ENCODE measurements around the gene IDS. TPM values are rescaled to one million over a fixed set of nuclear protein-coding genes. Genes with fewer than 3 reads are reported as not detected.

Gene IDS
- total RNA-seq, 4 donors from 2014 or later: 55.8 to 73.1 (median 56.8) TPM

DNA sequence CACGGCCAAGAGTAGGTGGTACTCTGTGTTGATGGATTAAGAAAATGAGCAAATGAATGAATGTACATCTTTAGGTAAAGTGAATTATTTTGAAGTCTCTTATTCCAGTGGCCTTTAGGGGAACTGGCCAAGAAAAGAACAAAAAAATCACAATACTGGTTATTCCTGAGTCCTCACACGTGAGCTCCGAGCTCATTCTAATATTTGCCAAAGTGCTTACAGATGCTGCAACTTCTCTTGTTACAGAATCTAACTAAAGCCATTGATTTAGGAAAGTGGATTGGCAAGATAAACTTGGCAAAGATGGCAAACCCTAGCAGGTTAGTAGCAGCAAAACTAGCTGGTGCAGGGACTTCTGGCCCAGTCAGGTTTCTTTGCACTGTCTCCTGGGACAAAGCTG, 37.6 kb downstream of the IDS start:
- TF ChIP-seq, protein P1, sequence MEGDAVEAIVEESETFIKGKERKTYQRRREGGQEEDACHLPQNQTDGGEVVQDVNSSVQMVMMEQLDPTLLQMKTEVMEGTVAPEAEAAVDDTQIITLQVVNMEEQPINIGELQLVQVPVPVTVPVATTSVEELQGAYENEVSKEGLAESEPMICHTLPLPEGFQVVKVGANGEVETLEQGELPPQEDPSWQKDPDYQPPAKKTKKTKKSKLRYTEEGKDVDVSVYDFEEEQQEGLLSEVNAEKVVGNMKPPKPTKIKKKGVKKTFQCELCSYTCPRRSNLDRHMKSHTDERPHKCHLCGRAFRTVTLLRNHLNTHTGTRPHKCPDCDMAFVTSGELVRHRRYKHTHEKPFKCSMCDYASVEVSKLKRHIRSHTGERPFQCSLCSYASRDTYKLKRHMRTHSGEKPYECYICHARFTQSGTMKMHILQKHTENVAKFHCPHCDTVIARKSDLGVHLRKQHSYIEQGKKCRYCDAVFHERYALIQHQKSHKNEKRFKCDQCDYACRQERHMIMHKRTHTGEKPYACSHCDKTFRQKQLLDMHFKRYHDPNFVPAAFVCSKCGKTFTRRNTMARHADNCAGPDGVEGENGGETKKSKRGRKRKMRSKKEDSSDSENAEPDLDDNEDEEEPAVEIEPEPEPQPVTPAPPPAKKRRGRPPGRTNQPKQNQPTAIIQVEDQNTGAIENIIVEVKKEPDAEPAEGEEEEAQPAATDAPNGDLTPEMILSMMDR (IDR thresholded peaks at IDR 0.05; ENCODE audit: low read depth): no peak

DNA sequence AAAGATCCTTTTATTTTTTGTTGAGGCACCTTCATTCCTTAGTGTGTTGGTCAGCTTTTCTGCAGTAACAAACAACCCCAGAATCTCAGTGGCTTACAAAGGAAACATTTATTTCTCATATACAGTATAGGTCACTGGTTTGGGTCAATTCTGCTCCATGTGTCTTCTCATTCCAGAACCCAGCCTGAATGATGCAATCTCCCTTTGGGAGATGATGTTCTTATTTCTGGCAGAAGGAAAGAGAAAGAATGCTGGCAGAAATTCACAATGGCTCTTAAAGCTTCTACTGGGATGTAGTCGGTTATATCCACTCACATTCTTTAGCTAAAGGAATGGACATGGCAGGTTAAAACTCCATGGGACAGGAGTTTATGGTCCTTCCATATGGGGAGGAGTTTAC, 42.3 kb downstream of the IDS start:
- TF ChIP-seq, protein P1 (IDR thresholded peaks at IDR 0.05; ENCODE audit: low read depth): no peak

DNA sequence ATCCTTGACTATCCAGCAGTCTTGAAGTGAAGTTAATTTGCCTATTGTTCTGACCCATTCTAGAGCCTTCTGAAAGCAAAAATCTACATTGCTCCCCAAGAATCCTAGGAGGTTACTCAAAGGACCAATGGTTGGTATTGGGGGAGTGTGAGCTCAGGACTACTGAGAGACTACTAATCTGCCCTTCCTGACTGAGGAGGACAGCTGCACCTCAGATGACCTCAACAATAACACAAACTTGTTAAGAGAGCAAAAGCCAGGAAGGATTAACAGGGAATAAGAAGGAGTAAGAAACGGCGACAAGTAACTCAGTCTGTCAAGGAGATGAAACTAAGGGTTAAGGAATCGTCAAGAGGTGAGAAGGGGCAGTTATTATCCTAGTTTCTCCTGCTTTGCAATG, 43.4 kb downstream of the IDS start:
- TF ChIP-seq, protein P1 (IDR thresholded peaks at IDR 0.05; ENCODE audit: low read depth): no peak

DNA sequence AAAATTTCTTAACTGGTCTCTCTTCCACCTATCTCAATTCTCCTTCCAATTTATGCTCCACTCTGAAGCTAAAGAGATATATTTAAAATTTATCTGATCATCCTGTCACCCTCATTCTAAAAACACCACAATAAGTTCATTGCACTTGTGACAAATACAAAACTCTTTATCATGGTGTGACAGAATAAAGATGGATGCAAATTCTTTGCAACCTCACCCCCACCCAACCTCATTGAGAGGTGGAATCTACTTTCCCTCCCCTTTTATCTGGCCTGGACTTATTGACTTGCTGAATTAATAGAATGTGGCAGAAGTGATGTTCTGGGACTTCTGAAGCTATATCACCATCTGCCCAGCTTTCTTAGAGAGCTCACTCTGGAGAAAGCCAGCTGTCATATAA, 46.5 kb downstream of the IDS start:
- TF ChIP-seq, protein P1 (IDR thresholded peaks at IDR 0.05; ENCODE audit: low read depth): no peak

DNA sequence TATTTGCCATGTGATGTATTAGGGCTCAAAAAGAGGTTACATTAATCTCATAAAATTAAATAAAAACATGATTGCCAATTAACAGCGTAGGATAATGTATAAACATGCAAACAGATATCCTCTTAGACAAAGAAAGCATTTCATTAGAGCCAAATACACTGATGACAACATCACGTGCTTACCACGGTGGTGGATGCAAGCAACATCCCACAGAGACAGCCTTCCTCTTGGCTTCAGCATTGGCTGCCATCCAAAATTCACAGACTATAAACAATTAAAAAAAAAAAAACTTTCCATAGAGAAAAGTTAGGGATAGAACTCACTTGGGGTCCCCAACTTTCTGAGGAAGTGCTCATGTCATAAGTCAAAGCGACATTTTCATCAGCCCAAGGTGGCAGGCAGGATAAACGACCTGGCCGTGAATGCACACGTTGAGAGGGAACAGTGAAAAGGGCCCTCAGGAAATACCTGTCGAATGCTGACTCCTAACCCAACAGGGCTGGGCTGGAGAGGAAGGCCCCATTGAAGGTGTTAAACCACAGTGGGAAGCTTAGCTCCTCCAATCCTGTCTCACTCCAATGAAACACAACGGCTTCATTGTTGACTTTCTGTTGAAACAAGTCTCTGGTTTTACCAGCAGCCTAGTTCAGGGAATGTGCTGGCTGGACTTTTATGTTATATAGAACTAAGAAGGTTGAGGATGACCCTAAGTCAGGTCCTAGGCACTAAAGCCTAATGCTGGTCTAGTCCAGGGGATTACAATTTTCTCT, 48.4 kb downstream of the IDS start:
- TF ChIP-seq, protein P1 (IDR thresholded peaks at IDR 0.05; ENCODE audit: low read depth): no peak

DNA sequence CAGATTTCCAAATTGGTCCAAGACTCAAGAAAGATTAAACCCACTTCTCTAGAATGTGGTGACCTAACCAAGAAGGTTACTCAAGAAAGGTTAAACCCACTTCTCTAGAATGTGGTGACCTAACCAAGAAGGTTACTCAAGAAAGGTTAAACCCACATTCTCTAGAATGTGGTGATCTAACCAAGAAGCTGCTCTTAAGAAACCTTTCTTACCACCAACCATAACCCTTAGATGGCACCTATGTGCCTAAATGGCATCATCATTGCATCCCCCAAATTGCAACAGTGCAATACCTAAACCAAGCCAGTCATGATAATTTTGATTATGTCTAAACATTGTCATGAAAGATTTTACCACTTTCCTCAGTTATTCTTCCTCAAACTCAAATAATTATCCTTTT, 49.2 kb downstream of the IDS start:
- TF ChIP-seq, protein P1 (IDR thresholded peaks at IDR 0.05; ENCODE audit: low read depth): no peak

DNA sequence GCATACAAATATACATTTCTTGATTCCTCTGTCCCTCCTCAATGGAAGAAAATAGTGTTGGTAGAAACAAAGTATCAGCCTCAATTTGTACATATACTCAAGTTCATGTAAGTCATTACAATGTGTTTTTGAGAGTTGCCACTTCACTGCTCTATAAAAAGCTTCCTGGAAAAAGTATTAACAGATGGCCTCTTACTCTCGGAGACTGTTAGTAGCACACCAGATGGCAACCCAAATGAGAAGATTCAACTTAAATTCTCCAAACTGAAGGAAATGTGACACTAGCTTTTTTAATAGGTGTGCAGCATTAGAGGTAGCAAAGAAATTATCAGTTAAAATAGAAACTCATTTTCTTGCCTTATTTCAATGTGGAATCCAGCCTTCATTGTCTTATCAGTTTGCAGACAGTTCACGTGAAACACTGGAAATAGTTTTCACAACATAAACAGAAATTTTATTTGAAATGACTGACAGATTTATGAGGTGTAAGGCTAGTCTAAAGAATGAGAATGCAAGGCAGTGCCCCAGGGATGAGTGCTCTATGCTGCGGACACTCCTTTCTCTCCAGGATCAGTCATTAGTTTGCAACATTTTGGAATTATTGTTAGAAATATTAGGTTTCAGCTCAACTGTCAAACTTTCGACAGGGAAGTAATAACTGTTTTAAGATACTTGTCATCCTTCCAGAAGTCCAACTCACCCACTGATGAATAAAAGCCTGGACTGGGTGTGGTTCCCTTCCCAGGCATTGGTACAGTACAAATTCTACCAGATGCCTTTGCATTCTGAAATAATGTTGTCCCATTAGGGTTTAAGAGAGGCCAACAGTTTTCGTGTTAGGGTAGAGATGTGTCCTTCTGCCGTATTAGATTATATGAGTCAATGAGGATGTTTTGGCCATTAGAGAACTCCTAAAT, 50.9 kb downstream of the IDS start:
- TF ChIP-seq, protein P1 (IDR thresholded peaks at IDR 0.05; ENCODE audit: low read depth): no peak

Data from subcutaneous adipose tissue (tissue), 4 donors.